HG02884 (cell line): ENCODE measurements around the gene CENPB.

ENCODE experiments used
- ATAC-seq: cut with Tn5 transposase; IDR thresholded peaks from one replicate; pipeline ENCODE4 v1.9.1; 2021; ENCODE audit warnings: mild to moderate bottlenecking, moderate library complexity; ENCODE audit not compliant: unreplicated experiment

Gene CENPB

DNA sequence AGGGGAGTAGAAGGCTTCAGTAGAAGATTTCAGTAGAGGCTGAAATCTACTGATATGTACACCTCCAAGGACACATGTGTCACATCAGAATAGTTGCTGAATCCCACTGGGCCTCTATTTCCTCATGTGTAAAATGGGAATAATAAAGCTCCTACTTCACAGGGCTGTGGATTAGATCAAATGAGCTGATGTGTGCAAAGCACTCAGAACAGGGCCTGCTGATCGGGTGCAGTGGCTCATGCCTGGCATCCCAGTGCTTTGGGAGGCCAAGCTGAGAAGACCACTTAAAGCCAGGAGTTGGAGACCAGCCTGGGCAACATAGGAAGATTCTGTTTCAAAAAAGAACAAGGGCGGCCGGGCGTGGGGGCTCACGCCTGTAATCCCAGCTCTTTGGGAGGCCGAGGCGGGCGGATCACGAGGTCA, 25.7 kb upstream of the CENPB start:
- ATAC-seq, result no peak

- ATAC-seq, result no peak
Observed at GRCh38 chr20:3811467-3812258, 25.1 kb upstream of the CENPB start.

DNA sequence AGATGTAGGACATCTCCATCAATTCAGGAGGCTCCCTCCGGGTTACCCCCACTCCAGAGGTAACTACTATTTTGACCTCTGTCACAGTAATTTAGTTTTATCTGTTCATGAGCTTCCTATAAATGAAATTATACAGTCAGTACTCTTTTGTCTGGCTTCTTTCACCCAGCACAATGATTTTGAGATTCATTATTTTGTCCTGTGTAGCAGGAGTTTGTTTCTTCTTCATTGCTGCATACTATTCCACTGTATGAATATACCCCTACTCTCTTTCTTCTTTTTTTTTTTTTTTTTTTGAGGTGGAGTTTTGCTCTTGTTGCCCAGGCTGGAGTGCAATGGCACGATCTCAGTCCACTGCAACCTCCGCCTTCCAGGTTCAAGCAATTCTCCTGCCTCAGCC, 22.0 kb upstream of the CENPB start:
- ATAC-seq, result no peak

- ATAC-seq, result no peak
Observed at GRCh38 chr20:3804781-3805180, 18.2 kb upstream of the CENPB start.

GRCh38 chr20:3804254-3804751, 17.8 kb upstream of the CENPB start:
- ATAC-seq, result no peak

- no peak for ATAC-seq
Observed at GRCh38 chr20:3803854-3804253, 17.3 kb upstream of the CENPB start.

- no peak for ATAC-seq
Observed at GRCh38 chr20:3803289-3803688, 16.7 kb upstream of the CENPB start.

GRCh38 chr20:3802524-3803239, 16.1 kb upstream of the CENPB start:
- no peak for ATAC-seq

GRCh38 chr20:3801846-3802245, 15.3 kb upstream of the CENPB start:
- ATAC-seq, result no peak

DNA sequence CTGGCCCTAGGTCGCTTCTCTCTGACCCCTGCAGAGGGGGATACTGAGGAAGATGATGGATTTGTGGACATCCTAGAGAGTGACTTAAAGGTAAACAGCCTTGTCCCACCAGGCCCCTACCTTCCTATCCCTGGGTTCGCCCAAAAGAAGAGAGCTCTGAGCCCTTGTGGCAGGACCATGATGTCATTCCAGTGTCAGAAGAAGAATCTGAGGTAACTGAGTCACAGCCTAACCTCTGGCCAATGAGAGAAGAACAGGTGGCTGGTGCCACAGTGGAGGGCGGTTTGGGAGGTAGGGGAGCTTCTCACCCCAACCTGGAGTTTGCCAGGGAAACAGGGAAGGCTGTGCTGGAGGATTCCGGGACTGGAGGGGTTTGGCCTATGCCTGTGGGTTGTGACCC, 14.8 kb upstream of the CENPB start:
- no peak for ATAC-seq

DNA sequence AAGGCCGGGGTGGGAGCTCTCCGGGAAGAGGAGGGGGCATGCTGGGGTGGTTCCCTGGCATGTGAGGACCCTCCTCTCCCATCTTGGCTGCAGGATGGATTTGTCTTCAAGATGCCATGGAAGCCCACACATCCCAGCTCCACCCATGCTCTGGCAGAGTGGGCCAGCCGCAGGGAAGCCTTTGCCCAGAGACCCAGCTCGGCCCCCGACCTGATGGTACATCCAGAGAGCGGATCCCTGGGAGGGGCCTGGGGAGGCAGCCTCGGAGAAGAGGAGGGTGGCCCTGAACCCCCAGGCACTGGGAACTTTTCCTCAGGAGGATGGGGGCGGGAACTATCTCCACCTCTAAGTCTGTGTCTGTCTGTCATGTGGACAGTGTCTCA, 14.3 kb upstream of the CENPB start:
- ATAC-seq, result no peak

- no peak for ATAC-seq
Observed at GRCh38 chr20:3800256-3800877, 13.8 kb upstream of the CENPB start.

DNA sequence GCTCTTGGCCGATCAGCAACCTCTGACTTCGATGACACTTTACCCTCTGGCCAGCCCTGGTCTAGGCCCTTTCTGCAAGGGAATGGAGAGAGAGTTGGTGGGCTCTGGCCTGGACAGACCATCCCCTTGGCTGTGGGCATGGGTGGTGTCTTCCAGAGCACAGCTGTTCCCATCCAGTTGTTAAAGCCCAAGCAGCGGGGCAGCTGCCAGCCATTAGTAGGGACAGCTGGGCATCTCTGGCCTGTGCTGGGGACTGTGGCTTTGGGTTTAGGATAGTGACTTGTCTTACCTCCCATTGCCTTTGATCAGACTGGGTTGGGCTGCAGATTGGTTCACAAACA, 12.3 kb upstream of the CENPB start:
- no peak for ATAC-seq

GRCh38 chr20:3798373-3798768, 11.8 kb upstream of the CENPB start:
- ATAC-seq, result no peak

DNA sequence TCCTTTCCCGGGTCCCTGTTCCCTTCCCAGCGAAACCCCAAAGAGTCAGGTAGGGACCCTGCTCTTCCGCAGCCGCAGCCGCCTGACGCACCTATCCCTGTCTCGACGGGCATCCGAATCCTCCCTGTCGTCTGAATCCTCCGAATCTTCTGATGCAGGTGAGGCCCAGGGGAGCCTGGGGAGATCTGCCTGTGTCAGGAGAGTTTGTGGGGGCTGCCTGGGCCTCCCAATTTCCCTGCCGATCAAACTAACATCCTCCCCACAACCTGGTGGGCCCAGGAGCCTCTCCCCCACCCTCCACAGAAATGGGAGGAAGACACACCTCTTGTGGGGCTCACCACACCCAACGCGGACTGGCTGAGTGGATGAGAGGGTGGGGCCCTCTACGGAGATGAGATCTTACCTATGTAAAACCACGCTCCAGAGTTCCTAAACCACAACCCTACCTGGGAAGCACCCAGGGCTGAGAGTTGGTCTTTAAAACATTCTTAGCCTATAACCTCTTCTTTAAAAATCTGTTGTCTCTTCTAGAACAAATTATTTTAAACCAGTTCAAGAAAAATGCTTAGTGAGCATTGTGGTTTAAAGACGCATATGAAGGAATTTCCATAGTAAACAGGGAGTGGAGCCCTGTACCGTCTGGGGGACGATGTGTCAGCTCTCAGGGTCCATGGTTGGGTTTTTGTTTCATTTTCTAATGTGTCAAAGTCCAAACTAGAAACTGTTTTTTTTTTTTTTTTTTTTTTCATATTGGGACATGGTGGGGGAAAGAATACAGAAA, 11.2 kb upstream of the CENPB start:
- ATAC-seq, result no peak

DNA sequence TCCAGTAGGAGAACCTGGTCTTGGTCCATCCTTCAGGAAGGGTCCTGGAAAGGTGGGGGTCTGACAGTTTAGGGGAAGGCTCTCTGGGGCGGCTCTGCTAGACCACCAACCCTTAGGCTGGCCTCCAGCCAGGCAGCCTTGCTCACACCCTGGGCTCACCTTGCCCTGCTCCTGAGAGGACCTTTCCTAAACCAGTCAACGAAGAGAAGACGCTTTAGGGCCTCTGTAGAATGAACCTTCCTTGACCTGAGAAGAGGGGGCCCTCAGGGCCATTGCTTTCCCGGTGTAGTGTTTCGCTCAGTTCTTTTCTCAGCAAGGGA, 10.6 kb upstream of the CENPB start:
- no peak for ATAC-seq

DNA sequence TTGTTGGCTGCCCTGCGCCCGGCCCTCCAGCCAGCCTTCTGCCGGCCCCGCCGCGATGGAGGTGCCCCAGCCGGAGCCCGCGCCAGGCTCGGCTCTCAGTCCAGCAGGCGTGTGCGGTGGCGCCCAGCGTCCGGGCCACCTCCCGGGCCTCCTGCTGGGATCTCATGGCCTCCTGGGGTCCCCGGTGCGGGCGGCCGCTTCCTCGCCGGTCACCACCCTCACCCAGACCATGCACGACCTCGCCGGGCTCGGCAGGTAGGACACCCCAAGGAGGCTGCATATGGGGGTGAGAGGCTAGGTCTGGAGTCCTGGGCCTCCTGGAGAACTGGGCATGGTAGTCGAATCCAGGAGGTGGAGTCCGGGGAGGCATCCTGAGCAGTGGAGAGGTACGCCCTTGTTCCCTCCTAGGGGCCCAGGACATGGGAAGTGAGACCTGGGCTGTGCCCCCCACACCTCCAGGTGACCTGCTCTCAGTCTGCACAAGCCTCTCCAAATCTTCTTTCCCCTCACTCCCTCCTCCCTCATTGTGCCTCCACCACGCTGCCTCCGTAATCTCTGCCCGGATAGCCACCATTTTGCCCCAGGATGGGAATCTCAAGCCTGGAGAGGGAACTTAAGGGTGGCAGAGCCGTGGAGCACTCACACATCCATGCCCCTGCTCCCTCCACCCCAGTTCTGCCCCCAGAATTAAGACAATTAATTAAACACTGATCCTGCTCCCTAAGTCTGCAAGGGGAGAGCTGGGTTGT, 10.1 kb upstream of the CENPB start:
- no peak for ATAC-seq

- ATAC-seq, result peak; percentile 66
Observed at GRCh38 chr20:3795511-3796468, 9.2 kb upstream of the CENPB start, which contains the start of gene CDC25B. CDC25B (plus strand) TSS chr20:3796310; CDS start chr20:3796532, 222 bp downstream.

DNA sequence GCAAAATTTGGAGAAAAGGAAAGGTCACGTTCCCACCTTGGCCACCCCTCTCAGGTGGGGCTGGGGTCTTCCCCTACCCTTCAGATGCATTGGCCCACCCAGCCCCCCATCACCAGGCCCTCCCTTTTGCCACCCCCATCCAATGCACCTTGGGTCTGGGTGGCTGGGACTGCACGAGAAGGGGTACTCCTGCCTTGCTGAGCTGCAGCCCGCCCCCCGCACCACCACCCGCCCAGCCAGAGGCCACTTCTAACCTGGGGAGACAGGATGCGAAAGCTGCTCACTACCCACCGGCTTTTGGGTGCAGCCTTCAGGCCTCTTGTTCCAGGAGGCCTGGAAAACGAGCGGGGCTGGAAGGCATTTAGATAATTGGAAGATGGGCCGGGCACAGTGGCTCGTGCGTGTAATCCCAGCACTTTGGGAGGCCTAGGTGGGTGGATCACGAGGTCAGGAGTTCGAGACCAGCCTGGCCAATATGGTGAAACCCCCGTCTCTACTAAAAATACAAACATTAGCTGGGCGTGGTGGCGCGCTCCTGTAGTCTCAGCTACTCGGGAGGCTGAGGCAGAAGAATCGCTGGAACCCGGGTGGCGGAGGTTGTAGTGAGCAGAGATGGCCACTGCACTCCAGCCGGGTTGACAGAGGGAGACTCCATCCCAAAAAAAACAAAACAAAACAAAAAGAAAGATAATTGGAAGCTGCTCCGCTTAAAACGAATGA, 8.3 kb upstream of the CENPB start:
- no peak for ATAC-seq
